H9 (cell line): ENCODE results near the gene SCG2. TPM values are rescaled to one million over a fixed set of nuclear protein-coding genes. Genes with fewer than 3 reads are reported as not detected.

ENCODE experiments used
- DNase-seq: peaks from one replicate; pipeline ENCODE4 v3.0.0-alpha.2; 2017
- H2AFZ ChIP-seq: one replicate; pipeline ENCODE4 v1.6.1; 2013; ENCODE audit warnings: mild to moderate bottlenecking, low read length, control low read depth, moderate library complexity
- H2AK5ac ChIP-seq: 2 replicates; pipeline ENCODE4 v1.6.1; 2013; ENCODE audit warnings: low read length, control low read depth, mixed read lengths; ENCODE audit not compliant: insufficient read length
- H2BK120ac ChIP-seq: one replicate; pipeline ENCODE4 v1.6.1; 2013; ENCODE audit warnings: low read depth, mild to moderate bottlenecking, low read length, control low read depth, inconsistent platforms; ENCODE audit not compliant: poor library complexity, severe bottlenecking
- H2BK12ac ChIP-seq: 2 replicates; pipeline ENCODE4 v1.6.1; 2013; ENCODE audit warnings: low read length, control low read depth, mixed read lengths, low read depth; ENCODE audit not compliant: insufficient read length
- H2BK15ac ChIP-seq: 2 replicates; pipeline ENCODE4 v1.6.1; 2013; ENCODE audit warnings: low read depth, low read length, control low read depth
- H2BK20ac ChIP-seq: one replicate; pipeline ENCODE4 v1.6.1; 2013; ENCODE audit warnings: low read depth, mild to moderate bottlenecking, low read length, control low read depth, inconsistent platforms; ENCODE audit not compliant: poor library complexity, severe bottlenecking
- H2BK5ac ChIP-seq: 2 replicates; pipeline ENCODE4 v1.6.1; 2013; ENCODE audit warnings: low read length, control low read depth, mixed read lengths; ENCODE audit not compliant: insufficient read length
- H3K14ac ChIP-seq: 2 replicates; pipeline ENCODE4 v1.6.1; 2013; ENCODE audit warnings: low read length, control low read depth; ENCODE audit not compliant: insufficient read depth
- H3K18ac ChIP-seq: 2 replicates; pipeline ENCODE4 v1.6.1; 2013; ENCODE audit warnings: low read depth, mild to moderate bottlenecking, mixed read lengths, low read length, control low read depth; ENCODE audit not compliant: insufficient read length
- H3K23ac ChIP-seq: 2 replicates; pipeline ENCODE4 v1.6.1; 2013; ENCODE audit warnings: low read length, control low read depth, mixed read lengths, low read depth; ENCODE audit not compliant: insufficient read length
- H3K23me2 ChIP-seq: 2 replicates; pipeline ENCODE4 v1.6.1; 2013; ENCODE audit warnings: low read depth, mild to moderate bottlenecking, mixed read lengths, low read length, control low read depth; ENCODE audit not compliant: insufficient read length, poor library complexity, severe bottlenecking
- H3K27ac ChIP-seq: 2 replicates; pipeline ENCODE4 v1.5.1; 2013; ENCODE audit warnings: low read length, control low read depth, mixed read lengths, low read depth; ENCODE audit not compliant: insufficient read length
- H3K27me3 ChIP-seq: 2 replicates; pipeline ENCODE4 v1.6.1; 2013; ENCODE audit warnings: low read length, control low read depth, inconsistent platforms; ENCODE audit not compliant: insufficient read depth
- H3K4ac ChIP-seq: 2 replicates; pipeline ENCODE4 v1.6.1; 2013; ENCODE audit warnings: low read depth, mild to moderate bottlenecking, control low read depth, inconsistent platforms, low read length, moderate library complexity
- H3K4me1 ChIP-seq: 2 replicates; pipeline ENCODE4 v1.6.1; 2013; ENCODE audit warnings: low read length, control low read depth, inconsistent platforms; ENCODE audit not compliant: insufficient read depth
- H3K4me2 ChIP-seq: 2 replicates; pipeline ENCODE4 v1.6.1; 2013; ENCODE audit warnings: low read length, control low read depth, mixed read lengths; ENCODE audit not compliant: insufficient read length, insufficient read depth
- H3K56ac ChIP-seq: 2 replicates; pipeline ENCODE4 v1.6.1; 2013; ENCODE audit warnings: low read depth, mild to moderate bottlenecking, mixed read lengths, low read length, control low read depth; ENCODE audit not compliant: insufficient read length
- H3K79me1 ChIP-seq: 2 replicates; pipeline ENCODE4 v1.6.1; 2013; ENCODE audit warnings: low read depth, mild to moderate bottlenecking, moderate library complexity, low read length, control low read depth, inconsistent platforms; ENCODE audit not compliant: insufficient read depth, poor library complexity, severe bottlenecking
- H3K79me2 ChIP-seq: 2 replicates; pipeline ENCODE4 v1.6.1; 2013; ENCODE audit warnings: low read length, control low read depth, inconsistent platforms; ENCODE audit not compliant: insufficient read depth
- H3K9ac ChIP-seq: 2 replicates; pipeline ENCODE4 v1.6.1; 2013; ENCODE audit warnings: low read length, control low read depth, mixed read lengths; ENCODE audit not compliant: insufficient read length; ENCODE audit errors: extremely low read depth
- H3K9me3 ChIP-seq: one replicate; pipeline ENCODE4 v1.6.1; 2013; ENCODE audit warnings: low read depth, low read length, inconsistent platforms; ENCODE audit not compliant: control insufficient read depth
- H3T11ph ChIP-seq: one replicate; pipeline ENCODE4 v1.6.1; 2013; ENCODE audit warnings: mild to moderate bottlenecking, low read length, control low read depth, inconsistent platforms
- H4K20me1 ChIP-seq: one replicate; pipeline ENCODE4 v1.6.1; 2013; ENCODE audit not compliant: control insufficient read depth, insufficient read length, insufficient read depth
- H4K5ac ChIP-seq: 2 replicates; pipeline ENCODE4 v1.6.1; 2013; ENCODE audit warnings: low read depth, mild to moderate bottlenecking, mixed read lengths, low read length, control low read depth; ENCODE audit not compliant: insufficient read length
- H4K8ac ChIP-seq: replicated peaks from 2 replicates; pipeline ENCODE4 v1.6.1; 2013; ENCODE audit warnings: low read length, control low read depth, mixed read lengths, low read depth; ENCODE audit not compliant: insufficient read length
- H4K91ac ChIP-seq: 2 replicates; pipeline ENCODE4 v1.6.1; 2013; ENCODE audit warnings: low read depth, mild to moderate bottlenecking, moderate library complexity, mixed read lengths, low read length, control low read depth; ENCODE audit not compliant: insufficient read length
- H3K27ac Mint-ChIP-seq, 3 experiments: 2 replicates in 2 of 3; 3 replicates in 1 of 3; pipeline ENCODE4 v1.8.0; 2020 to 2021; ENCODE audit warnings: mixed read lengths in 3 of 3, mild to moderate bottlenecking in 1 of 3, moderate library complexity in 1 of 3
- H3K27me3 Mint-ChIP-seq: 2 replicates; pipeline ENCODE4 v1.8.0; 2021; ENCODE audit warnings: low read depth, mild to moderate bottlenecking, moderate library complexity, mixed read lengths
- H3K36me3 Mint-ChIP-seq, 3 experiments: 2 replicates in 2 of 3; 3 replicates in 1 of 3; pipeline ENCODE4 v1.8.0; 2020 to 2021; ENCODE audit warnings: low read depth in 3 of 3, mixed read lengths in 3 of 3; ENCODE audit not compliant: insufficient read depth in 1 of 3
- H3K4me1 Mint-ChIP-seq, 2 experiments: 2 replicates each; pipeline ENCODE4 v1.8.0; 2020; ENCODE audit warnings: mixed read lengths in 2 of 2
- H3K4me3 Mint-ChIP-seq, 2 experiments: 2 replicates in 1 of 2; 3 replicates in 1 of 2; pipeline ENCODE4 v1.8.0; 2020 to 2021; ENCODE audit warnings: mild to moderate bottlenecking in 2 of 2, mixed read lengths in 2 of 2, moderate library complexity in 1 of 2
- H3K9me3 Mint-ChIP-seq, 2 experiments: 2 replicates in 1 of 2; 3 replicates in 1 of 2; pipeline ENCODE4 v1.8.0; 2020; ENCODE audit warnings: mild to moderate bottlenecking in 2 of 2, mixed read lengths in 2 of 2, moderate library complexity in 1 of 2
- CTCF ChIP-seq: fragments of 200-600 bp; sonication (generic); conservative IDR thresholded peaks from 3 replicates; pipeline ENCODE4 v1.8.0; 2021; ENCODE audit warnings: antibody characterized with exemption, mild to moderate bottlenecking
- WGBS: extraction: QIAGEN DNeasy Blood & Tissue Kit; methylation state at CpG from one replicate; pipeline ENCODE4 v1.1.7; 2013; ENCODE audit warnings: missing lambda C conversion rate, low lambda C conversion rate, mixed read lengths; ENCODE audit not compliant: insufficient read length; ENCODE audit errors: extremely low coverage; 5-methylcytosine and 5-hydroxymethylcytosine counted together
- total RNA-seq: library from RNA; stranded (reverse); gene quantifications from 2 replicates; pipeline ENCODE4 v1.2.1, GENCODE V29; 2021

Gene SCG2
- total RNA-seq, 1 experiment from 2014 or later: 4.4 TPM

DNA sequence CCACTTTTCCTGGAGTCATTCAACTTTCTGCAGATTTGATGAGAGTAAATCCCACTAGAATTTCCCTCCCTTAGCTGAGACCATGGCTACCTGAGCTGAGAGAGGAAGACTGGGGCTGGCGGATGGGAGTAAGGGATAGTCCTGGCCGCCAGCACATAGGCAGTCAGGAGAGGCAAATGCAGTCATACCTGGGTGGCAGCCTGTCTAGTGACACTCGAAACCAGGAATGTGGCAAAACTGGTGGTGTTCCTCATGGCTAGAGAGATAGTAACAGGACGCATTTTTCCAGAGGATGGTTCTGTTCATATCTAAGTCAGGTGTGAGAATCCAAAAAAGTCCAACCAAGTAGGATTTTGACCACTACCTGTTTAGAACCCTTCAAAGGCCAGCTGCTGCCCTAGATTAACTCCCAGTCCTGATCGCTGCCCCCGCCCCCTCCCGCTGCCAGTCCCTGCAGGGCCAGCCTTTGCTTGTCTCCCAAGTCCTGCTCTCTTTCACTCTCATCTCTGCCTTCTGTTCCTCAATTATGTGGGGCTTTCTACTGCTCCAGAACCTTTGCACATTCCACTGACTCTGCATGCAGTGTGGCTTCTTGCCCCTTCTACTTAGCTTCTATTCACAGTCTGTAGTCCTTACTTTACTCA lies 17.4 kb upstream of the SCG2 start:
- no peak overlapping the region for H3K4ac ChIP-seq
- Mint-ChIP-seq H3K4me3 (0 out of 5 replicates have a peak overlapping the region, but pooled peaks of 1 of the 2 experiments have one; percentile 6), H3K27me3 (peaks cover 98% of the 10 kb centered on the region), H3K36me3 (peaks cover 0 to under 1% (median 0%) of the 10 kb centered on the region in 3 experiments; a peak in 2 of 7 replicates), H3K4me1 (peaks cover 22 to 31% of the 10 kb centered on the region in 2 experiments), H3K9me3 (peaks cover 0 to 2% of the 10 kb centered on the region in 2 experiments; a peak in 2 of 5 replicates), H3K27ac (no peak overlapping the region)
- no CpG with 5 or more reads among the region's 7 CpGs for WGBS
- peaks cover 40% of the 10 kb centered on the region for H3K27me3 ChIP-seq
- H2AK5ac ChIP-seq: no peak overlapping the region
- H3K79me1 ChIP-seq: no peaks in the 10 kb centered on the region
- DNase-seq: no peak
- peaks cover 4% of the 10 kb centered on the region; the same call in 1 of the 2 replicates for H3K4me1 ChIP-seq
- H3K9ac ChIP-seq: no peak overlapping the region
- H4K20me1 ChIP-seq: peaks cover 7% of the 10 kb centered on the region
- no peak overlapping the region for H2BK15ac ChIP-seq
- no peak overlapping the region for H2AFZ ChIP-seq
- H2BK20ac ChIP-seq: no peak overlapping the region
- H3K14ac ChIP-seq: no peak overlapping the region
- H2BK120ac ChIP-seq: no peak overlapping the region
- no peaks in the 10 kb centered on the region for H3K23me2 ChIP-seq
- no peak overlapping the region for H3T11ph ChIP-seq
- H4K5ac ChIP-seq: no peak overlapping the region
- H3K56ac ChIP-seq: no peak overlapping the region
- H3K79me2 ChIP-seq: no peaks in the 10 kb centered on the region
- H2BK12ac ChIP-seq: no peak overlapping the region
- H3K18ac ChIP-seq: no peak overlapping the region
- H3K9me3 ChIP-seq: no peaks in the 10 kb centered on the region
- H4K91ac ChIP-seq: no peak overlapping the region
- H2BK5ac ChIP-seq: no peak overlapping the region
- no peak for TF ChIP-seq CTCF
- H3K27ac ChIP-seq: no peak overlapping the region
- H3K23ac ChIP-seq: no peak overlapping the region
- H3K4me2 ChIP-seq: no peak overlapping the region
- no peak overlapping the region for H4K8ac ChIP-seq
